Subcutaneous adipose tissue (tissue), 4 donors: ENCODE results near the gene PLAA. TPM values are rescaled to one million over a fixed set of nuclear protein-coding genes. Genes with fewer than 3 reads are reported as not detected.

ENCODE experiments used
- small RNA-seq: library from RNA; depleted of rRNA; stranded (forward); fragments of <200 nt; gene quantifications from one replicate; pipeline ENCODE3, GENCODE V24; 2016
- total RNA-seq, 4 donors: library from RNA; depleted of rRNA; stranded (reverse); fragments of >200 nt; gene quantifications; one replicate each; pipeline ENCODE4 v1.1.0, GENCODE V29; 2016
- TF ChIP-seq, protein P1 (sequence below): fragments of 450-650 bp; IDR thresholded peaks from one replicate; pipeline ENCODE4 v1.5.1; 2016; ENCODE audit warnings: low read depth, mild to moderate bottlenecking, control low read depth, antibody characterized with exemption, moderate library complexity

The PLAA gene
- total RNA-seq, 4 donors from 2014 or later, result 24.3 to 31.1 (median 27.2) TPM

DNA sequence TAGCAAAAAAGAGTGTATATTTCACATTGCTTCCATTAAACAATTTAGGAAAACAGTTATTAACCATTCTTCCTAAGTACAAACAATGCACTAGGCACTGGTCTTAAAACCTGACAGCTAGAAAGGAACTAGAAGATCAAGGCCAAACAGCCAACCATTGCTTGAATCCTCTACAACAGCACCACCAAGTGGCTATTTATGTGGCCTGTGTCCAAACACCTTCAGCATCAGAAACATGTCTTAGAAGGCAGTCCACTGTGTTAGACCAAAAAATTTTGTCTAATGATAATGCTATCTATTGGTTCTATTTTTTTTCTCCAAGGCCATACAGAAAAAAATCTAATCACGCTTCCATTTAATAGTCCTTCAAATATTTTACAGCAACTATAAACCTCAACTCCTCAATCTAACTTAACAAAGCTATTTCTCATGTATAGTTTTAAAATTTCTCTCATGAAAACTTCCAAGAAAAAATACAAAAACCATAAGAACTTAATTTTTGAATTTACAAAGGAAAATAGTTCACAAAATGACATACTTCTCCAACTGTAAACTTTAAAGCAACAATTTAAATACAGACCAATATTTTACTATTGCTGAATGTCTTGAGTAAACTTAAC, 90.5 kb downstream of the PLAA start:
- TF ChIP-seq, protein P1, sequence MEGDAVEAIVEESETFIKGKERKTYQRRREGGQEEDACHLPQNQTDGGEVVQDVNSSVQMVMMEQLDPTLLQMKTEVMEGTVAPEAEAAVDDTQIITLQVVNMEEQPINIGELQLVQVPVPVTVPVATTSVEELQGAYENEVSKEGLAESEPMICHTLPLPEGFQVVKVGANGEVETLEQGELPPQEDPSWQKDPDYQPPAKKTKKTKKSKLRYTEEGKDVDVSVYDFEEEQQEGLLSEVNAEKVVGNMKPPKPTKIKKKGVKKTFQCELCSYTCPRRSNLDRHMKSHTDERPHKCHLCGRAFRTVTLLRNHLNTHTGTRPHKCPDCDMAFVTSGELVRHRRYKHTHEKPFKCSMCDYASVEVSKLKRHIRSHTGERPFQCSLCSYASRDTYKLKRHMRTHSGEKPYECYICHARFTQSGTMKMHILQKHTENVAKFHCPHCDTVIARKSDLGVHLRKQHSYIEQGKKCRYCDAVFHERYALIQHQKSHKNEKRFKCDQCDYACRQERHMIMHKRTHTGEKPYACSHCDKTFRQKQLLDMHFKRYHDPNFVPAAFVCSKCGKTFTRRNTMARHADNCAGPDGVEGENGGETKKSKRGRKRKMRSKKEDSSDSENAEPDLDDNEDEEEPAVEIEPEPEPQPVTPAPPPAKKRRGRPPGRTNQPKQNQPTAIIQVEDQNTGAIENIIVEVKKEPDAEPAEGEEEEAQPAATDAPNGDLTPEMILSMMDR, result no peak

Small RNAs within 50 kb of the gene (small RNA-seq; reads per million reads assigned to genes)
- not detected for gene RN7SL100P

Other genes starting within 250 kb of the PLAA start
- gene CAAP1, start 54.4 kb downstream of the PLAA start, total RNA-seq, result 10 to 100 TPM in 3 of 4 donors, 1 to 10 TPM in 1; 10.0 to 17.0 (median 12.6) TPM
- gene IFT74, start 9.2 kb upstream of the PLAA start, total RNA-seq, result 10 to 100 TPM; 13.2 to 15.0 (median 13.9) TPM
- not detected for gene LRRC19, start 58.4 kb upstream of the PLAA start, total RNA-seq
- gene TEK, start 162.0 kb upstream of the PLAA start, total RNA-seq, result 10 to 100 TPM in 3 of 4 donors, 1 to 10 TPM in 1; 8.3 to 36.7 (median 16.7) TPM